ENCODE measurements around the gene ZFR2. TPM values are rescaled to one million over a fixed set of nuclear protein-coding genes. Genes with fewer than 3 reads are reported as not detected.

Gene ZFR2
- total and polyA plus RNA-seq, 2 of the 8 experiments (the other 6 are each of a cell fraction or from before 2014, with no cell fraction given): 14.5 to 28.4 TPM

- WGBS, 2 experiments (ENCODE audit: extremely low coverage in 1 of 2, insufficient coverage in 1 of 2, insufficient read length in 1 of 2, insufficient replicate concordance in 2 of 2, low coverage in 1 of 2, low lambda C conversion rate in 2 of 2, missing lambda C conversion rate in 1 of 2): 97% methylated on average over 17 of the region's 17 CpGs; no CpG with 5 or more reads in 1 of the 2 experiments
- Histone ChIP-seq H3K4me1 (replicated peaks in 1 of 4; ENCODE audit: control insufficient read depth in 3 of 4, insufficient read depth in 4 of 4, low read length in 3 of 4) (no peaks in the 10 kb centered on the region), H2BK5ac (ENCODE audit: low read depth, low read length) (no peak overlapping the region), H4K20me1 (replicated peaks in 1 of 2; ENCODE audit: control insufficient read depth in 1 of 2, insufficient read depth in 2 of 2, low read length in 2 of 2) (peaks cover 0 to 2% of the 10 kb centered on the region in 2 experiments), H3K79me1 (ENCODE audit: low read depth, low read length) (no peaks in the 10 kb centered on the region), H3K4me3 (ENCODE audit: extremely low read depth in 1 of 4, insufficient read depth in 2 of 4, low read depth in 3 of 4, low read length in 4 of 4) (no peak overlapping the region), H3K9me3 (ENCODE audit: insufficient read depth in 2 of 2, low read depth in 1 of 2, low read length in 1 of 2) (no peaks in the 10 kb centered on the region), H3K9ac (replicated peaks in 1 of 4; ENCODE audit: extremely low read depth in 1 of 4, low read depth in 3 of 4, low read length in 3 of 4) (no peak overlapping the region), H3K4me2 (ENCODE audit: insufficient read depth in 1 of 2, low read depth in 2 of 2, low read length in 2 of 2) (no peak overlapping the region), H4K5ac (ENCODE audit: insufficient read length, low read depth, low read length) (no peak overlapping the region), H3K18ac (ENCODE audit: extremely low read depth, low read length) (no peak overlapping the region), H3K27ac (ENCODE audit: low read depth, low read length) (no peak overlapping the region), H3K23ac (ENCODE audit: insufficient read length) (no peak overlapping the region), H2AK5ac (ENCODE audit: low read depth, low read length) (no peak overlapping the region), H2AFZ (ENCODE audit: low read length) (no peak overlapping the region), H3K79me2 (ENCODE audit: control insufficient read depth in 1 of 2, insufficient read depth in 2 of 2, low read length in 2 of 2) (no peaks in the 10 kb centered on the region), H3K36me3 (ENCODE audit: control insufficient read depth in 2 of 4, insufficient read depth in 4 of 4, low read length in 3 of 4) (peaks cover 2 to 13% (median 4%) of the 10 kb centered on the region in 4 experiments; a peak in 4 of 8 replicates), H3K4ac (replicated peaks; ENCODE audit: insufficient read length, low read depth, low read length) (no peak overlapping the region), H3K23me2 (ENCODE audit: low read depth, low read length) (no peaks in the 10 kb centered on the region), H2BK20ac (ENCODE audit: low read length) (no peak overlapping the region), H3K14ac (ENCODE audit: insufficient read length) (no peak overlapping the region), H2BK120ac (replicated peaks; ENCODE audit: low read depth, low read length) (no peak overlapping the region), H2BK15ac (ENCODE audit: low read length) (no peak overlapping the region), H3K56ac (replicated peaks; ENCODE audit: insufficient read length, low read depth, low read length) (no peak overlapping the region), H2BK12ac (ENCODE audit: low read depth, low read length) (no peak overlapping the region), H3K27me3 (replicated peaks in 1 of 4; ENCODE audit: control insufficient read depth in 3 of 4, extremely low read depth in 1 of 4, insufficient read depth in 3 of 4, low read length in 3 of 4) (no peaks in the 10 kb centered on the region), H4K91ac (replicated peaks; ENCODE audit: insufficient read length, low read length) (no peak overlapping the region), H4K8ac (ENCODE audit: extremely low read depth, insufficient read depth, low read length) (no peak overlapping the region; the same call in 1 of the 2 replicates)
- FAIRE-seq (no peak), DNase-seq (ENCODE audit: low read depth in 1 of 2, low spot score in 2 of 2) (no peak)
- POLR2A ChIA-PET (ENCODE audit: partially characterized antibody): interaction anchor here (0.6 to 1.9 kb wide), 8 partner anchors 10 to 453 kb away, joined by 3 to 4 read pairs (median 3); partner anchors contain the start of gene EEF2
- TF ChIP-seq GTF2F1 (IDR thresholded peaks at IDR 0.05; ENCODE audit: borderline replicate concordance, low read depth, low read length) (no peak), ASH2L (IDR thresholded peaks at IDR 0.05; ENCODE audit: low read length) (no peak), USF2 (IDR thresholded peaks at IDR 0.05; ENCODE audit: low read length) (no peak), ATF2 (IDR thresholded peaks at IDR 0.05; ENCODE audit: low read length) (no peak), BRCA1 (IDR thresholded peaks at IDR 0.05; ENCODE audit: low read depth, low read length) (no peak), PHF8 (conservative IDR thresholded peaks at IDR 0.05; ENCODE audit: low read depth, low read length) (no peak), TAF7 (optimal IDR thresholded peaks at IDR 0.05; ENCODE audit: borderline replicate concordance, low read depth, low read length) (no peak), RNF2 (IDR thresholded peaks at IDR 0.05; ENCODE audit: borderline replicate concordance, low read depth, low read length, missing control alignments, poor library complexity, severe bottlenecking) (no peak), TCF12 (IDR thresholded peaks at IDR 0.05; ENCODE audit: low read depth, low read length) (no peak), SP2 (IDR thresholded peaks at IDR 0.05; ENCODE audit: low read length) (no peak)
- CTCF ChIA-PET (ENCODE audit: partially characterized antibody): interaction anchor here (1.2 kb wide), 1 partner anchor 27 kb away, joined by 4 read pairs; no protein-coding TSS in a partner anchor
Measured at GRCh38 chr19:3890591-3890990, 21.8 kb upstream of the ZFR2 start.

Data from H1 (cell line).